SKM-1 (cell line): ENCODE results near the gene MMP11.

Experiments used
- DNase-seq: peaks from one replicate; lab custom pipeline; 2025; ENCODE audit not compliant: unreplicated experiment; lab: John Stamatoyannopoulos, UW

Gene MMP11

GRCh38 chr22:23800297-23801237 is 27.9 kb downstream of the MMP11 start:
- DNase-seq, result no peak

DNA sequence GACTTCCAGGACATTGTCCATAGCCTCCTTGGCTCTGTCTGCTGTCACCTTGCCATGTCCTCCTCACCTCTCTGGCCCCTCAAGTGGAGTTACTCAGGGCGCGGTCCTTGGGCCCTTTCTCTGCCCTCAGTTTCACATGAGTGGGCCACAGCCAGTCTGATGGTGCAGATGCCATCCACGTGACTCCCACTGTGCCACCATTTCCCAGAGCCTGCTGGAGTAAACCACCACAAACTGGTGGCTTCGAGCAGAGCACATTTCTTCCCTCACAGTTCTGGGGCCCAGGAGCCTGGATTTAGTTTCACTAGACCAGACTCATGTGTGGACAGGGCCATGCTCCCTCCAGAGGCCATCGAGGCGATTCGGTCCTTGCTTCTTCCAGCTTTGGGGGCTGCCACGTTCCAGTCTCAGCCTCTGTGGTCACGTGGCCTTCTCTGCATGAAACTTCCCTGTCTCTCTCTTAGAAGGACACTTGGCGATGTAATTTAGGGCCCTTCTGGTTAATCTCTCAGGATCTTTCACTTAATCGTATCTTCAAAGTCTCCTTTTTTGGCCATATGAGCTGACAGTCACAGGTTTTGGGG is 28.7 kb downstream of the MMP11 start:
- DNase-seq, result no peak

GRCh38 chr22:23801886-23802377 is 29.3 kb downstream of the MMP11 start:
- no peak for DNase-seq

- DNase-seq, result no peak
Measured at GRCh38 chr22:23803001-23803819, 30.6 kb downstream of the MMP11 start.

DNA sequence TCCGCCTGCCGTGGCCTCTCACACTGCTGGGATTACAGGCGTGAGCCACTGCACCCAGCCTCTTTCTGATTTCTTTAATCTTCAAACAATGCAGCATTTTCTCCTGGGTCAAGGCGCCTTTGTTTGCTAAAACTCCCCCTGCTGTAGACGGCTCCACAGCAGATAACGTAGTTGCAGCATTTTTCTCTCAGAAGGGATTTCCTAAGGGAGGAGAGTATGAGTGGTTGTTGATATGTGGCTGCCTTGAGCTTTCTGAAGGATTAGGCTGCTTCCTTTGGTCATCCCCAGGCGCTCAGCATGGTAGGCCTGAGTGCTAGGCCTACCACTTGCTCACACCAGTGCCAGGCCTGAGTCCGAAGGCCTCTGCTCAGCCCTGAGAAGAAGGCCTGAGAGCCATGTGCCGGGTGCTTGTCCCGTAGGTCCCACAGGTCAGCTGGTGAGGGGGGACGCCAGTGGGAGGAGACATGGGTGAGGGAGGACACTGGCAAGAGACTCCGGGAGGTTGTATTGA is 32.2 kb downstream of the MMP11 start:
- DNase-seq, result no peak

DNA sequence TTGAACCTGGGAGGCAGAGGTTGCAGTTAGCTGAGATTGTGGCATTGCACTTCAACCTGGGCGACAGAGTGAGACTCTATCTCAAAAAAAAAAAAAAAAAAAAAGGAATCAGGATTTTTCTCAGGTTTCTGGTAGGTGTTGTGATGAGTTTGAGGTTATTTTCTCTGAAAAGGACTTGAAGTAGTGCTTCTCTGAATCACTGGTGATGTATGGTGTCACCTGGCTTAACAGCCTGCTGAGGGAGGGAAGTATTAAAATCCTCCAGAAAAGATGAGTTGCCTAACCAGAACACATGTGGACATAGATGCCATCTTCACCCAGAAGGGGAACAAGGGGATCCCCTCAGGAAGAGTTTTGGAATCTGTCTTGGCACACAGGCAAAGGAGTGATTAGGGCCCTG is 34.2 kb downstream of the MMP11 start:
- no peak for DNase-seq

DNA sequence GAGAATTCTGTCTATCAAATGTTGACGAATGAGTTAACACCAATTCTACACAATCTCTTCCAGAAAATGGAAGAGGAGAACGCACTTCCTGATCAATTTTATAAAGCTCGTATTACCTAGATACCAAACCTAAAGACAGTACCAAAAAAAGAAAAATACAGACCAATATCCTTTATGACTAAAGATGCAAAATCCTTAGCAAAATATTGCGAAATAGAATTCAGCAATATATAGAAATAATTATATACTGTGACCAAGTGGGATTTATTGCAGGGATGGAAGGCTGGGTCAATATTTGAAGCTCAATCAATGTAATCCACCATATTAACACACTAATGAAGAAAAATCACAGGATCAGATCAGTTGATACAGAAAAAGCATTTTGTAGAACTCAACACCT is 39.7 kb downstream of the MMP11 start:
- DNase-seq, result no peak

DNA sequence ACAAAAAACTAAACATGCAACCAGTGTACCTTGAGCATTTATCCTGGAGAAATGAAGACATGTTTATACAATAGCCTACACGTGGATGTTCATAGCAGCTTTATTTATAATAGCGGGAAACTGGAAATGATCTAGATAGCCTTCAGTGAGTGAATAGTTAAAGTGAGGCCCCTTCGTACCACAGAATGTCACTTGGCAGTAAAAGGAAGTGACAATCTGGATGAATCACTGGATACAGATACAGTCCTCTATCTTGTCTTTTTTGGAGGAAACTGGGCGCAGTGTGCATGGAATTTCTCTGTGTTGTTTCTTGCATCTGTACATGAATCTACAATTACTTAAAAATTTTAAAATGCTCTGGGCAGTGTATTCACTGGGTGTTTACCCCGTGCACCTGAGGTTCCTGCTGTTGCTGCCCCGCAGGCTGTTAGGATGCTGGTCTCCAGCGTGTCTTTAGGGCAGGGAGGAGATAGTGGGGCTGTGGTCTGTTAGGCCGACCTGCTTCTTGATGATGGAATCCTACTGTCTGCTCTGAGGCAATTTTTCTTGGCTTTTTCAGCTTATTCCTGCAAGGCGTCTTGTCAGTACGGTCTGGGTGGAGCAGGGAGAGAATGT is 43.0 kb downstream of the MMP11 start:
- DNase-seq, result no peak

- DNase-seq, result no peak
Measured at GRCh38 chr22:23816156-23816976, 43.7 kb downstream of the MMP11 start.

GRCh38 chr22:23817146-23817545 is 44.5 kb downstream of the MMP11 start:
- no peak for DNase-seq

DNA sequence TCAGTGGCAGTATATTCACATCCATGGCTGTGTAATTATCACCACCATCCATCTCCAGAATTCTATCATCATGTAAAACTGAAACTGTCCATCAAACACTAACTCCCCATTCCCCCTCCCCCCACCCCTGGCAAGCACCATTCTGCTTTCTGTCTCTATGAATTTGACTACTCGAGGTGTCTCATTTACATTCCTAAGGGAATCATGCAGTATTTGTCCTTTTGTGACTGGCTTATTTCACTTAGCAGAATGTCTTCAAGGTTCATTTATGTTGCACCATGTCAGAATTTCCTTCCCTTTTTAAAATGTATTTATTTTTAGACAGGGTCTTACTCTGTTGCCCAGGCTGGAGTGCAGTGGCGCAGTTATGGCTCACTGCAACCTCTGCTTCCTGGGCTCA is 45.9 kb downstream of the MMP11 start:
- DNase-seq, result no peak

DNA sequence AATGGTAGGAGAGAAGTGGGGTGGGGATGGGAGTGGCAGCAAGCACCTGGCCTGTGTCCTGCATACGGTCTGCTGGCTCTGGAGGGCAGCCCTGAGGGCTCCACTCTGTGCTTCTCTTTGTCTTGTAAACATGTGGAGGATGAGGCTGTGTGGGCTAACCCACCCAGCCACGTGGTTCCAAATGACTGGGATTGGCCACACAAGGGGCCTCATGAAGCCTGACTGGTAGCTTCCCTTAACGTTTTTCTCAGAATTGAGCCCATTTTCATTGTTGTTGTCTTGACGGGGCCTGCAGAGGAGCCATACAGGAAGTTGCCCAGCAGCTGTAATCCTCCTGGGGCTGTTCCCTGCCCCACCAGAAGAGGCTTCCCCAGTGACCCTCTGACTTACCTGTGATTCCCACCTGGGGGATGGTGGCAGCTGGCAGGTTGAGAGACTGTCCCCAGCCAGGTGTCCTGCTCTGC is 48.1 kb downstream of the MMP11 start:
- DNase-seq, result no peak

DNA sequence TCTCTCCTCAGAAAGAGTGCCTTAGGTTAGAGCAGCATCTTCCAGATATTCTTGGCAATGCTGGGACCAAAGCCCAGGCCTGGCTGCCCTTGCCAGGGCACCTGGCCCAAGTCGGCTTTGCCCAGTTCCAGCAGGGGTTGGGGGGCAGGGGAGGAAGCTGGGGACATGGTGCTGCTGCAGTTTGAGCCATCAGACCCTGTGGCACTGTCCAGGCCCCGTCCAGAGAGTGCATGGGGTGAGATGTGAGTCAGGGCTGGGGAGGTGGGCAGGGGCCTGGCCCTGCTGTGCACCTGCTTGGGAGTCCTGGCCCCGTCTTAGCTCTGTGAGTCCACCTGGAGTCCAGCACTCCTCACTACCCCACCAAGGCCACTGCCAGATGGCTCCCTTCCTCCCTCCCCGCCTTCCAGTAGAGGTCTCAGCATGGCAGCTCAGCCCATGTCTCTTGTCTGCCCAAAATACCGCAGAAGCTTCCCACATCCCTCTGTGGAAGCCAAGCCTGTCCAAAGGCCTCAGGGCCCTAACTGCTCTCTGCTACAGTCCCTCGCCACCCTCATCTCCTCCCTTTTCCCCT is 49.5 kb downstream of the MMP11 start:
- DNase-seq, result no peak

- no peak for DNase-seq
Measured at GRCh38 chr22:23823331-23823791, 50.7 kb downstream of the MMP11 start.

- no peak for DNase-seq
Measured at GRCh38 chr22:23824476-23825245, 52.0 kb downstream of the MMP11 start.

DNA sequence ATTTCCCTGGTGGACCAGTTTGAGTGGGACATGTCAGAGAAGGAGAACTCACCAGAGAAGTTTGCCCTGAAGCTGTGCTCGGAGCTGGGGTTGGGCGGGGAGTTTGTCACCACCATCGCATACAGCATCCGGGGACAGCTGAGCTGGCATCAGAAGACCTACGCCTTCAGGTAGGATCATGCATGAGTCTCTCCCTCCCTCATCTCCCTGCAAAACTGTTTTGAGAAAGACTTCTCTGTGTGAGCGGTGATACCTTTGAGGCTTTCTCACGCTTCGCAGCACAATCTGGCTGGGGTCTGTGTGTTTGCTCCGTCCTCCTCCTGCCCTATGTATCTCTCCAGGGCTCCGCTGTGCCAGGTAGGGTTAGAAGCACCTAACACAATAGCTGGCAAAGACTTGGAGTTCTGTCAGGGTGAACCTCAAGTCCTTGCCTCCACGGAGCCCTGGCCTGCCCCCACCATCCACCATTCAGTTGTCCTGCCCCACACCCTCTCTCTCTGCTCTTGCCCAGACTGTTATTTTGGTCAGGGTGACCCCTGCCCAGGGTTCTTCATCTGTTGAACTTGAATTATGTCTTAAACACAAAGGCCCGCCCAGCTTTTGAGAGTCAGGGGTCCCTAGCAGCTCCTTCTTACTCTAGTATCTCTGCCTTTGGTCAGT is 52.7 kb downstream of the MMP11 start:
- no peak for DNase-seq

- DNase-seq, result no peak
Measured at GRCh38 chr22:23826510-23827350, 54.1 kb downstream of the MMP11 start.
